ENCODE results near the gene PTPN12.

PTPN12 gene

GRCh38 chr7:77550586-77550985 is 13.5 kb downstream of the PTPN12 start:
- no peak overlapping the region for H3K4me3 Mint-ChIP-seq
- DNase-seq (ENCODE audit: low spot score in 2 of 2): no peak

GRCh38 chr7:77553123-77553522 is 16.0 kb downstream of the PTPN12 start:
- H3K9me3 Mint-ChIP-seq: no peaks in the 10 kb centered on the region
- no peak overlapping the region for H3K27ac Mint-ChIP-seq
- DNase-seq (ENCODE audit: low spot score in 2 of 2): no peak
- no peak for ATAC-seq
- H3K4me3 Mint-ChIP-seq: no peak overlapping the region
- H3K36me3 Mint-ChIP-seq: no peaks in the 10 kb centered on the region
- H3K4me1 Mint-ChIP-seq: peaks cover 18% of the 10 kb centered on the region

More at GRCh38 chr7:77550586-77550985, 13.5 kb downstream of the PTPN12 start:
- Mint-ChIP-seq H3K27ac (no peak overlapping the region), H3K9me3 (no peaks in the 10 kb centered on the region), H3K4me1 (peaks cover 31% of the 10 kb centered on the region), H3K36me3 (no peaks in the 10 kb centered on the region)
- ATAC-seq: no peak

- DNase-seq (ENCODE audit: low spot score in 2 of 2): no peak
- Mint-ChIP-seq H3K36me3 (no peaks in the 10 kb centered on the region), H3K9me3 (no peaks in the 10 kb centered on the region), H3K4me3 (no peak overlapping the region), H3K27ac (no peak overlapping the region), H3K4me1 (peaks cover 27% of the 10 kb centered on the region)
- ATAC-seq: no peak
Observed at GRCh38 chr7:77558284-77558967, 21.3 kb downstream of the PTPN12 start.

GRCh38 chr7:77561352-77561751 is 24.3 kb downstream of the PTPN12 start:
- H3K9me3 Mint-ChIP-seq: no peaks in the 10 kb centered on the region
- H3K4me1 Mint-ChIP-seq: peaks cover 30% of the 10 kb centered on the region
- H3K36me3 Mint-ChIP-seq: no peaks in the 10 kb centered on the region
- no peak overlapping the region for H3K4me3 Mint-ChIP-seq
- no peak overlapping the region for H3K27ac Mint-ChIP-seq
- ATAC-seq (no peak), DNase-seq (ENCODE audit: low spot score in 2 of 2) (no peak)

GRCh38 chr7:77563275-77563674 is 26.2 kb downstream of the PTPN12 start:
- Mint-ChIP-seq H3K4me3 (no peak overlapping the region), H3K36me3 (no peaks in the 10 kb centered on the region), H3K4me1 (peaks cover 31% of the 10 kb centered on the region), H3K27ac (no peak overlapping the region), H3K9me3 (no peaks in the 10 kb centered on the region)
- DNase-seq (ENCODE audit: low spot score in 2 of 2) (no peak), ATAC-seq (no peak)

- Mint-ChIP-seq H3K4me1 (peaks cover 28% of the 10 kb centered on the region), H3K36me3 (peaks cover 3% of the 10 kb centered on the region), H3K4me3 (no peak overlapping the region), H3K9me3 (no peaks in the 10 kb centered on the region), H3K27ac (no peak overlapping the region)
- DNase-seq (ENCODE audit: low spot score in 2 of 2) (no peak), ATAC-seq (no peak)
Observed at GRCh38 chr7:77565917-77566316, 28.8 kb downstream of the PTPN12 start.

- H3K4me3 Mint-ChIP-seq: no peak overlapping the region
- peaks cover 8% of the 10 kb centered on the region for H3K36me3 Mint-ChIP-seq
- peaks cover 23% of the 10 kb centered on the region for H3K4me1 Mint-ChIP-seq
Observed at GRCh38 chr7:77566421-77566820, 29.3 kb downstream of the PTPN12 start.

GRCh38 chr7:77569514-77570232 is 32.6 kb downstream of the PTPN12 start:
- Mint-ChIP-seq H3K9me3 (no peaks in the 10 kb centered on the region), H3K4me3 (no peak overlapping the region), H3K4me1 (peaks cover 10% of the 10 kb centered on the region), H3K27ac (no peak overlapping the region), H3K36me3 (peaks cover 27% of the 10 kb centered on the region)
- no peak for ATAC-seq
- DNase-seq (ENCODE audit: low spot score in 2 of 2): no peak

More at GRCh38 chr7:77566421-77566820, 29.3 kb downstream of the PTPN12 start:
- Mint-ChIP-seq H3K9me3 (no peaks in the 10 kb centered on the region), H3K27ac (no peak overlapping the region)
- no peak for DNase-seq (ENCODE audit: low spot score in 2 of 2)
- ATAC-seq: no peak

- Mint-ChIP-seq H3K4me3 (no peak overlapping the region), H3K4me1 (peaks cover 10% of the 10 kb centered on the region), H3K9me3 (no peaks in the 10 kb centered on the region), H3K27ac (no peak overlapping the region), H3K36me3 (peaks cover 27% of the 10 kb centered on the region)
- DNase-seq (ENCODE audit: low spot score in 2 of 2) (no peak), ATAC-seq (no peak)
Observed at GRCh38 chr7:77570330-77571011, 33.4 kb downstream of the PTPN12 start.

GRCh38 chr7:77571801-77572200 is 34.7 kb downstream of the PTPN12 start:
- no peak for ATAC-seq

GRCh38 chr7:77575187-77575586 is 38.1 kb downstream of the PTPN12 start:
- H3K27ac Mint-ChIP-seq: no peak overlapping the region
- no peaks in the 10 kb centered on the region for H3K4me1 Mint-ChIP-seq
- no peak overlapping the region for H3K4me3 Mint-ChIP-seq
- DNase-seq (ENCODE audit: low spot score in 2 of 2) (no peak), ATAC-seq (no peak)
- H3K9me3 Mint-ChIP-seq: no peaks in the 10 kb centered on the region
- peaks cover 27% of the 10 kb centered on the region for H3K36me3 Mint-ChIP-seq

More at GRCh38 chr7:77571801-77572200, 34.7 kb downstream of the PTPN12 start:
- DNase-seq (ENCODE audit: low spot score in 2 of 2): no peak
- Mint-ChIP-seq H3K27ac (no peak overlapping the region), H3K36me3 (peaks cover 27% of the 10 kb centered on the region), H3K4me3 (no peak overlapping the region), H3K9me3 (no peaks in the 10 kb centered on the region), H3K4me1 (no peaks in the 10 kb centered on the region)

GRCh38 chr7:77576856-77577255 is 39.8 kb downstream of the PTPN12 start:
- Mint-ChIP-seq H3K9me3 (no peaks in the 10 kb centered on the region), H3K36me3 (peaks cover 27% of the 10 kb centered on the region), H3K27ac (no peak overlapping the region), H3K4me3 (no peak overlapping the region), H3K4me1 (no peaks in the 10 kb centered on the region)
- DNase-seq (ENCODE audit: low spot score in 2 of 2): no peak
- ATAC-seq: no peak

GRCh38 chr7:77579797-77580196 is 42.7 kb downstream of the PTPN12 start:
- no peak overlapping the region for H3K27ac Mint-ChIP-seq
- no peaks in the 10 kb centered on the region for H3K4me1 Mint-ChIP-seq
- ATAC-seq (no peak), DNase-seq (ENCODE audit: low spot score in 2 of 2) (no peak)
- no peaks in the 10 kb centered on the region for H3K9me3 Mint-ChIP-seq
- H3K36me3 Mint-ChIP-seq: peaks cover 39% of the 10 kb centered on the region
- no peak overlapping the region for H3K4me3 Mint-ChIP-seq

- DNase-seq (ENCODE audit: low spot score in 2 of 2) (no peak), ATAC-seq (no peak)
- Mint-ChIP-seq H3K4me1 (no peaks in the 10 kb centered on the region), H3K27ac (no peak overlapping the region), H3K36me3 (peaks cover 42% of the 10 kb centered on the region), H3K4me3 (no peak overlapping the region), H3K9me3 (no peaks in the 10 kb centered on the region)
Observed at GRCh38 chr7:77580762-77581350, 43.8 kb downstream of the PTPN12 start.

GRCh38 chr7:77587272-77587671 is 50.2 kb downstream of the PTPN12 start:
- ATAC-seq: no peak
- DNase-seq (ENCODE audit: low spot score in 2 of 2): no peak
- Mint-ChIP-seq H3K4me1 (no peaks in the 10 kb centered on the region), H3K9me3 (no peaks in the 10 kb centered on the region), H3K4me3 (no peak overlapping the region), H3K27ac (peak overlapping the region; percentile 61), H3K36me3 (peaks cover 25% of the 10 kb centered on the region)

Measured in stimulated activated effector memory CD8-positive, alpha-beta T cell treated with anti-CD3 and anti-CD28 coated beads, Interleukin-12 subunit alpha, Interleukin-12 subunit beta, amount 100 ng/mL, for 72 hours (primary cell).